Central memory CD8-positive, alpha-beta T cell (primary cell): ENCODE data around the gene OPCML.

Experiments used
- ATAC-seq: fragments of 150-1000 bp; cut with Tn5 transposase; replicated peaks from 2 replicates; pipeline ENCODE4 v1.10.0; 2022; ENCODE audit warnings: mild to moderate bottlenecking, moderate FRiP score, moderate number of reproducible peaks; ENCODE audit not compliant: poor library complexity, severe bottlenecking; ENCODE audit errors: extremely low read depth
- DNase-seq, 2 donors: peaks; one replicate each; pipeline ENCODE4 v3.0.0; 2021; ENCODE audit warnings: low spot score in 2 of 2
- H3K27ac Mint-ChIP-seq: one replicate; pipeline ENCODE4 v1.8.0; 2022; ENCODE audit warnings: low read depth, mild to moderate bottlenecking, moderate library complexity, mixed read lengths
- H3K27me3 Mint-ChIP-seq: one replicate; pipeline ENCODE4 v1.8.0; 2022; ENCODE audit warnings: mixed read lengths
- H3K36me3 Mint-ChIP-seq: one replicate; pipeline ENCODE4 v1.8.0; 2022; ENCODE audit warnings: mild to moderate bottlenecking, moderate library complexity, mixed read lengths; ENCODE audit not compliant: insufficient read depth
- H3K4me1 Mint-ChIP-seq: one replicate; pipeline ENCODE4 v1.8.0; 2022; ENCODE audit warnings: mixed read lengths
- H3K4me3 Mint-ChIP-seq: one replicate; pipeline ENCODE4 v1.8.0; 2022; ENCODE audit warnings: mild to moderate bottlenecking, moderate library complexity, mixed read lengths
- H3K9me3 Mint-ChIP-seq: one replicate; pipeline ENCODE4 v1.8.0; 2022; ENCODE audit warnings: mixed read lengths

OPCML gene

GRCh38 chr11:133530501-133530835, 1.8 kb downstream of the OPCML start:
- no peak overlapping the region for H3K4me3 Mint-ChIP-seq
- no peak overlapping the region for H3K27ac Mint-ChIP-seq
- peaks cover 55% of the 10 kb centered on the region for H3K27me3 Mint-ChIP-seq
- no peak for DNase-seq
- H3K4me1 Mint-ChIP-seq = no peaks in the 10 kb centered on the region
- H3K36me3 Mint-ChIP-seq = no peaks in the 10 kb centered on the region
- H3K9me3 Mint-ChIP-seq = no peaks in the 10 kb centered on the region
- no peak for ATAC-seq

- Mint-ChIP-seq H3K4me3 (no peak overlapping the region), H3K36me3 (no peaks in the 10 kb centered on the region), H3K27me3 (peaks cover 55% of the 10 kb centered on the region), H3K27ac (no peak overlapping the region), H3K9me3 (no peaks in the 10 kb centered on the region), H3K4me1 (no peaks in the 10 kb centered on the region)
- DNase-seq = no peak
- no peak for ATAC-seq
Observed at GRCh38 chr11:133529807-133530500, 2.3 kb downstream of the OPCML start.

- no peak overlapping the region for H3K4me3 Mint-ChIP-seq
- DNase-seq = no peak
- H3K27me3 Mint-ChIP-seq = peaks cover 37% of the 10 kb centered on the region
- ATAC-seq = no peak
- H3K36me3 Mint-ChIP-seq = no peaks in the 10 kb centered on the region
- no peaks in the 10 kb centered on the region for H3K4me1 Mint-ChIP-seq
- no peaks in the 10 kb centered on the region for H3K9me3 Mint-ChIP-seq
- no peak overlapping the region for H3K27ac Mint-ChIP-seq
Observed at GRCh38 chr11:133526790-133527189, 5.5 kb downstream of the OPCML start.

GRCh38 chr11:133525976-133526375, 6.3 kb downstream of the OPCML start:
- H3K9me3 Mint-ChIP-seq = no peaks in the 10 kb centered on the region
- H3K27ac Mint-ChIP-seq = no peak overlapping the region
- no peaks in the 10 kb centered on the region for H3K36me3 Mint-ChIP-seq
- H3K27me3 Mint-ChIP-seq = peaks cover 29% of the 10 kb centered on the region
- no peak for ATAC-seq
- no peak overlapping the region for H3K4me3 Mint-ChIP-seq
- no peaks in the 10 kb centered on the region for H3K4me1 Mint-ChIP-seq
- no peak for DNase-seq

GRCh38 chr11:133524488-133524887, 7.8 kb downstream of the OPCML start:
- no peak overlapping the region for H3K4me3 Mint-ChIP-seq
- ATAC-seq (no peak), DNase-seq (no peak)
- H3K9me3 Mint-ChIP-seq = no peaks in the 10 kb centered on the region
- no peaks in the 10 kb centered on the region for H3K4me1 Mint-ChIP-seq
- H3K27ac Mint-ChIP-seq = no peak overlapping the region
- no peaks in the 10 kb centered on the region for H3K36me3 Mint-ChIP-seq
- peaks cover 14% of the 10 kb centered on the region for H3K27me3 Mint-ChIP-seq

- Mint-ChIP-seq H3K4me1 (no peaks in the 10 kb centered on the region), H3K27ac (no peak overlapping the region), H3K36me3 (no peaks in the 10 kb centered on the region), H3K4me3 (no peak overlapping the region), H3K27me3 (no peaks in the 10 kb centered on the region), H3K9me3 (peaks cover 6% of the 10 kb centered on the region)
- DNase-seq (no peak), ATAC-seq (no peak)
Observed at GRCh38 chr11:133522344-133522743, 10.0 kb downstream of the OPCML start.

- no peaks in the 10 kb centered on the region for H3K27me3 Mint-ChIP-seq
- H3K4me3 Mint-ChIP-seq = no peak overlapping the region
- peaks cover 6% of the 10 kb centered on the region for H3K9me3 Mint-ChIP-seq
- H3K4me1 Mint-ChIP-seq = no peaks in the 10 kb centered on the region
- no peaks in the 10 kb centered on the region for H3K36me3 Mint-ChIP-seq
- DNase-seq = no peak
- ATAC-seq = no peak
- H3K27ac Mint-ChIP-seq = no peak overlapping the region
Observed at GRCh38 chr11:133521502-133521901, 10.8 kb downstream of the OPCML start.

- peaks cover 6% of the 10 kb centered on the region for H3K9me3 Mint-ChIP-seq
- H3K27me3 Mint-ChIP-seq = no peaks in the 10 kb centered on the region
- no peaks in the 10 kb centered on the region for H3K4me1 Mint-ChIP-seq
- no peak overlapping the region for H3K27ac Mint-ChIP-seq
- no peaks in the 10 kb centered on the region for H3K36me3 Mint-ChIP-seq
- DNase-seq (no peak), ATAC-seq (no peak)
- H3K4me3 Mint-ChIP-seq = no peak overlapping the region
Observed at GRCh38 chr11:133520707-133521106, 11.6 kb downstream of the OPCML start.

GRCh38 chr11:133519560-133519959, 12.7 kb downstream of the OPCML start:
- H3K4me1 Mint-ChIP-seq = no peaks in the 10 kb centered on the region
- no peaks in the 10 kb centered on the region for H3K27me3 Mint-ChIP-seq
- H3K36me3 Mint-ChIP-seq = no peaks in the 10 kb centered on the region
- no peak overlapping the region for H3K4me3 Mint-ChIP-seq
- no peak for DNase-seq
- H3K9me3 Mint-ChIP-seq = peaks cover 6% of the 10 kb centered on the region
- no peak overlapping the region for H3K27ac Mint-ChIP-seq
- ATAC-seq = no peak

- Mint-ChIP-seq H3K4me1 (no peaks in the 10 kb centered on the region), H3K27ac (no peak overlapping the region), H3K27me3 (no peaks in the 10 kb centered on the region), H3K36me3 (no peaks in the 10 kb centered on the region), H3K4me3 (no peak overlapping the region), H3K9me3 (peaks cover 6% of the 10 kb centered on the region)
- DNase-seq (no peak), ATAC-seq (no peak)
Observed at GRCh38 chr11:133518702-133519264, 13.5 kb downstream of the OPCML start.

GRCh38 chr11:133516845-133517244, 15.5 kb downstream of the OPCML start:
- Mint-ChIP-seq H3K4me3 (no peak overlapping the region), H3K4me1 (no peaks in the 10 kb centered on the region), H3K36me3 (no peaks in the 10 kb centered on the region), H3K27me3 (no peaks in the 10 kb centered on the region), H3K9me3 (peaks cover 11% of the 10 kb centered on the region), H3K27ac (no peak overlapping the region)
- DNase-seq = no peak
- ATAC-seq = no peak

- H3K36me3 Mint-ChIP-seq = no peaks in the 10 kb centered on the region
- no peak overlapping the region for H3K4me3 Mint-ChIP-seq
- no peaks in the 10 kb centered on the region for H3K4me1 Mint-ChIP-seq
- ATAC-seq (no peak), DNase-seq (no peak)
- H3K27ac Mint-ChIP-seq = no peak overlapping the region
- H3K9me3 Mint-ChIP-seq = peaks cover 11% of the 10 kb centered on the region
- no peaks in the 10 kb centered on the region for H3K27me3 Mint-ChIP-seq
Observed at GRCh38 chr11:133515107-133515506, 17.2 kb downstream of the OPCML start.

- DNase-seq (no peak), ATAC-seq (no peak)
- Mint-ChIP-seq H3K36me3 (no peaks in the 10 kb centered on the region), H3K4me1 (no peaks in the 10 kb centered on the region), H3K27me3 (no peaks in the 10 kb centered on the region), H3K27ac (no peak overlapping the region), H3K4me3 (no peak overlapping the region), H3K9me3 (peaks cover 9% of the 10 kb centered on the region)
Observed at GRCh38 chr11:133509924-133510697, 22.2 kb downstream of the OPCML start.
